Hepatocyte (in vitro differentiated cells): ENCODE results near the gene SLFN5. TPM values are rescaled to one million over a fixed set of nuclear protein-coding genes. Genes with fewer than 3 reads are reported as not detected.
A peak's percentile ranks its signal among the peaks of the same experiment; 100 is the strongest.

Experiments
- DNase-seq: peaks from one replicate; pipeline ENCODE4 v3.0.0-alpha.2; 2016; ENCODE audit warnings: low spot score
- H2AFZ ChIP-seq: fragments of 200-600 bp; sonication (generic); 2 replicates; pipeline ENCODE4 v1.6.0; 2016; ENCODE audit warnings: antibody characterized with exemption, mild to moderate bottlenecking
- H3K27ac ChIP-seq: fragments of 200-600 bp; sonication (generic); 2 replicates; pipeline ENCODE4 v1.5.1; 2016; ENCODE audit warnings: mild to moderate bottlenecking
- H3K27me3 ChIP-seq: fragments of 200-600 bp; sonication (generic); 2 replicates; pipeline ENCODE4 v1.6.1; 2016
- H3K36me3 ChIP-seq: fragments of 200-600 bp; sonication (generic); replicated peaks from 2 replicates; pipeline ENCODE4 v1.5.1; 2016; ENCODE audit warnings: low read depth; ENCODE audit not compliant: insufficient read depth
- H3K4me1 ChIP-seq: fragments of 200-600 bp; sonication (generic); 2 replicates; pipeline ENCODE4 v1.5.1; 2016; ENCODE audit warnings: mild to moderate bottlenecking, moderate library complexity; ENCODE audit not compliant: insufficient read depth
- H3K4me2 ChIP-seq: fragments of 200-600 bp; sonication (generic); 2 replicates; pipeline ENCODE4 v1.6.0; 2016
- H3K4me3 ChIP-seq: fragments of 200-600 bp; sonication (generic); 2 replicates; pipeline ENCODE4 v1.5.1; 2016; ENCODE audit warnings: mild to moderate bottlenecking
- H3K79me2 ChIP-seq: fragments of 200-600 bp; sonication (generic); 2 replicates; pipeline ENCODE4 v1.6.0; 2017; ENCODE audit warnings: mild to moderate bottlenecking
- H3K9me2 ChIP-seq: fragments of 200-600 bp; sonication (generic); replicated peaks from 2 replicates; pipeline ENCODE4 v1.6.0; 2017; ENCODE audit warnings: mild to moderate bottlenecking; ENCODE audit not compliant: insufficient read depth
- H3K9me3 ChIP-seq: fragments of 200-600 bp; sonication (generic); 2 replicates; pipeline ENCODE4 v1.5.1; 2016; ENCODE audit warnings: low read depth, mild to moderate bottlenecking
- H4K20me1 ChIP-seq: fragments of 200-600 bp; sonication (generic); 2 replicates; pipeline ENCODE4 v1.6.0; 2016; ENCODE audit warnings: mild to moderate bottlenecking; ENCODE audit not compliant: insufficient read depth, poor library complexity, severe bottlenecking
- CTCF ChIP-seq: fragments of 200-600 bp; sonication (generic); IDR thresholded peaks from 2 replicates; pipeline ENCODE4 v1.5.1; 2016; ENCODE audit warnings: antibody characterized with exemption, mild to moderate bottlenecking; ENCODE audit not compliant: poor library complexity
- EZH2 ChIP-seq: fragments of 200-600 bp; sonication (generic); IDR thresholded peaks from 2 replicates; pipeline ENCODE4 v1.6.1; 2016; ENCODE audit warnings: antibody characterized with exemption, mild to moderate bottlenecking, borderline replicate concordance
- EZH2phosphoT487 ChIP-seq: fragments of 200-600 bp; sonication (generic); IDR thresholded peaks from one replicate; pipeline ENCODE4 v1.6.1; 2018; ENCODE audit warnings: antibody characterized with exemption, mild to moderate bottlenecking, low read depth, moderate library complexity; ENCODE audit not compliant: unreplicated experiment, severe bottlenecking
- WGBS: methylation state at CpG from one replicate; pipeline ENCODE4 v1.1.6; 2016; ENCODE audit warnings: low lambda C conversion rate; ENCODE audit errors: missing lambda C conversion rate; 5-methylcytosine and 5-hydroxymethylcytosine counted together
- polyA plus RNA-seq: library from polyadenylated mRNA; unstranded; fragments of >200 nt; fragmentation: Nextera tagmentation; extraction: Ambion mirVana; gene quantifications from 2 replicates; pipeline ENCODE4 v1.2.1, GENCODE V29; 2016
- total RNA-seq: library from RNA; depleted of rRNA; stranded (reverse); fragments of >200 nt; gene quantifications from 2 replicates; pipeline ENCODE4 v1.2.3, GENCODE V29; 2014

Gene SLFN5
- total and polyA plus RNA-seq, 2 experiments from 2014 or later = 1.7 to 9.5 TPM

GRCh38 chr17:35243561-35244340, 879 bp downstream of the SLFN5 start:
- Histone ChIP-seq H3K9me3 (no peaks in the 10 kb centered on the region), H3K79me2 (peaks cover 18% of the 10 kb centered on the region), H3K36me3 (no peaks in the 10 kb centered on the region), H3K27me3 (no peaks in the 10 kb centered on the region), H3K4me3 (peak overlapping the region; percentile 73), H3K27ac (peak overlapping the region; percentile 93), H3K4me2 (peak overlapping the region; percentile 81), H4K20me1 (no peaks in the 10 kb centered on the region), H3K4me1 (peaks cover 7% of the 10 kb centered on the region), H2AFZ (peak overlapping the region; percentile 87), H3K9me2 (no peaks in the 10 kb centered on the region)
- DNase-seq = peak; percentile 44
- 12% methylated on average over 14 of the region's 14 CpGs for WGBS
- TF ChIP-seq EZH2 (no peak), CTCF (no peak), EZH2phosphoT487 (no peak)

- Histone ChIP-seq H3K4me3 (peak overlapping the region; percentile 73), H4K20me1 (no peaks in the 10 kb centered on the region), H3K9me2 (no peaks in the 10 kb centered on the region), H3K36me3 (no peaks in the 10 kb centered on the region), H3K27ac (peak overlapping the region; percentile 93), H3K4me1 (peaks cover 7% of the 10 kb centered on the region), H2AFZ (no peak overlapping the region), H3K79me2 (peaks cover 18% of the 10 kb centered on the region), H3K9me3 (no peaks in the 10 kb centered on the region), H3K4me2 (peak overlapping the region; percentile 81), H3K27me3 (no peaks in the 10 kb centered on the region)
- WGBS = 22% methylated on average over 13 of the region's 13 CpGs
- DNase-seq = peak; percentile 59
- TF ChIP-seq CTCF (no peak), EZH2phosphoT487 (no peak), EZH2 (no peak)
These were observed 1.7 kb downstream of the SLFN5 start for GRCh38 chr17:35244341-35245195.

GRCh38 chr17:35245196-35245486, 2.3 kb downstream of the SLFN5 start:
- 60% methylated on average over 1 of the region's 1 CpG for WGBS
- H3K36me3 ChIP-seq = no peaks in the 10 kb centered on the region
- TF ChIP-seq EZH2phosphoT487 = no peak
- no peak for TF ChIP-seq CTCF
- no peak for TF ChIP-seq EZH2
- H3K27ac ChIP-seq = peak overlapping the region; percentile 93
- H3K4me1 ChIP-seq = peaks cover 7% of the 10 kb centered on the region
- no peak overlapping the region for H3K4me3 ChIP-seq
- no peak overlapping the region for H2AFZ ChIP-seq
- no peaks in the 10 kb centered on the region for H4K20me1 ChIP-seq
- no peaks in the 10 kb centered on the region for H3K9me2 ChIP-seq
- no peak for DNase-seq
- no peaks in the 10 kb centered on the region for H3K9me3 ChIP-seq
- H3K4me2 ChIP-seq = peak overlapping the region; percentile 81
- no peaks in the 10 kb centered on the region for H3K27me3 ChIP-seq
- peaks cover 18% of the 10 kb centered on the region for H3K79me2 ChIP-seq
